ENCODE measurements around the gene SLC2A14.

DNA sequence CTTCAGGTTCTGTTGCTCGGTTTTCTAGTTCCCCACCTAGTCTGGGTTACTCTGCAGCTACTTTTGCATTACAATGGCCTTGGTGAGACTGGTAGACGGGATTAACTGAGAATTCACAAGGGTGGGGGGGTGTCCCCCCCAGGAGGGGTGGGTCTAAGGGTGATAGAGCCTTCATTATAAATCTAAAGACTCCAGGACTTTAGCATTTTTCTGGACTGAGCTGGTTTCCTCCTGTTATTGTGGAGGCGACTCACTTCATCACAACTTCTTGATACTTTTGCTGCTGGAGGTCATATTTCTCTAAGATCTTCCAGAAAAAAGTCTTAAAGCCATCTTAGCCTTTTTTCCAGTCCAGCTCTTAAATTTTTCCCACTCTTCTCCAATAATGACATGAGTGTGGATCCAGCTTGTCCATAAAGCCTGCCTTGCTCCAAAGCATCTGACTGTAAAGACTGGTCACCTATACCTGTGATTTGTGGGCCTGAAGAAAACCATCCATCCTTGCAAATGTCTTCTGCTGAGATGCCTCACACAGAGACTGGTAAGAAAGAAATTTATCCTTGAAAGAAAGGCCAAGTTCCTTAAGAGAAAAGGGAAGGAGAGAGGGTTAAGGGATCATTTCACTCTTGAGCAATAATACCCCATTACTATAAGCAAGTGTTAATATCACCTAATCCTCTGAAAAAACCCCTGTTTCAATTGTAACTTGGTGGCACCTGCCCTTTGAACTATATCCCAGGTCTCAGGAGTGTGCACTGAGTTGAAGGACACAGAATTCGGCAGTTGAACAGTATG is 19.7 kb upstream of the SLC2A14 start:
- TF ChIP-seq, protein P1, sequence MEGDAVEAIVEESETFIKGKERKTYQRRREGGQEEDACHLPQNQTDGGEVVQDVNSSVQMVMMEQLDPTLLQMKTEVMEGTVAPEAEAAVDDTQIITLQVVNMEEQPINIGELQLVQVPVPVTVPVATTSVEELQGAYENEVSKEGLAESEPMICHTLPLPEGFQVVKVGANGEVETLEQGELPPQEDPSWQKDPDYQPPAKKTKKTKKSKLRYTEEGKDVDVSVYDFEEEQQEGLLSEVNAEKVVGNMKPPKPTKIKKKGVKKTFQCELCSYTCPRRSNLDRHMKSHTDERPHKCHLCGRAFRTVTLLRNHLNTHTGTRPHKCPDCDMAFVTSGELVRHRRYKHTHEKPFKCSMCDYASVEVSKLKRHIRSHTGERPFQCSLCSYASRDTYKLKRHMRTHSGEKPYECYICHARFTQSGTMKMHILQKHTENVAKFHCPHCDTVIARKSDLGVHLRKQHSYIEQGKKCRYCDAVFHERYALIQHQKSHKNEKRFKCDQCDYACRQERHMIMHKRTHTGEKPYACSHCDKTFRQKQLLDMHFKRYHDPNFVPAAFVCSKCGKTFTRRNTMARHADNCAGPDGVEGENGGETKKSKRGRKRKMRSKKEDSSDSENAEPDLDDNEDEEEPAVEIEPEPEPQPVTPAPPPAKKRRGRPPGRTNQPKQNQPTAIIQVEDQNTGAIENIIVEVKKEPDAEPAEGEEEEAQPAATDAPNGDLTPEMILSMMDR (IDR thresholded peaks at IDR 0.05): no peak
- no peak for TF ChIP-seq POLR2A (IDR thresholded peaks at IDR 0.05)
